Activated B cell treated with CpG ODN at 0.5 μM for 24 hours (primary cell): ENCODE results near the gene AP4S1. TPM values are rescaled to one million over a fixed set of nuclear protein-coding genes. Genes with fewer than 3 reads are reported as not detected.
"Not testable (repeated sequence)": the region's sequence is repeated elsewhere in the genome, so short reads cannot be mapped to it uniquely, and the experiment has no call there.

Source experiments
- ATAC-seq: fragments of 200-7000 bp; cut with Tn5 transposase; one replicate; pipeline ENCODE4 v1.10.0; 2021; ENCODE audit warnings: low read depth, mild to moderate bottlenecking, moderate library complexity
- CTCF ChIA-PET: fragments of 350-600 bp; sonication (Branson Sonifier 250); formaldehyde crosslinking; loops from one replicate; lab custom pipeline; 2021; ENCODE audit warnings: antibody characterized with exemption; lab: Charles Lee
- POLR2A ChIA-PET: fragments of 350-600 bp; sonication (Branson Sonifier 250); formaldehyde crosslinking; loops from one replicate; lab custom pipeline; 2021; ENCODE audit warnings: antibody characterized with exemption; lab: Charles Lee
- DNase-seq: peaks from one replicate; pipeline ENCODE4 v3.0.0; 2022
- H3K27ac Mint-ChIP-seq: one replicate; pipeline ENCODE4 v1.8.0; 2020; ENCODE audit warnings: mixed read lengths
- H3K27me3 Mint-ChIP-seq: one replicate; pipeline ENCODE4 v1.8.0; 2021; ENCODE audit warnings: mixed read lengths
- H3K36me3 Mint-ChIP-seq: one replicate; pipeline ENCODE4 v1.8.0; 2021; ENCODE audit warnings: low read depth, mixed read lengths
- H3K4me1 Mint-ChIP-seq: one replicate; pipeline ENCODE4 v1.8.0; 2021; ENCODE audit warnings: mixed read lengths
- H3K4me3 Mint-ChIP-seq: one replicate; pipeline ENCODE4 v1.8.0; 2020; ENCODE audit warnings: mild to moderate bottlenecking, mixed read lengths
- H3K9me3 Mint-ChIP-seq: one replicate; pipeline ENCODE4 v1.8.0; 2020; ENCODE audit warnings: mixed read lengths
- intact Hi-C: fragments of 100-400 bp; cut with micrococcal nuclease; formaldehyde crosslinking; loops from one replicate; pipeline ENCODE4 v1.15.1; 2024
- total RNA-seq: library from RNA; stranded (reverse); gene quantifications from 2 replicates; pipeline ENCODE4 v1.2.3, GENCODE V29; 2022
- TF ChIP-seq, protein P1 (sequence below): fragments of 200-600 bp; IDR thresholded peaks from one replicate; pipeline ENCODE4 v1.8.0; 2022; ENCODE audit warnings: antibody characterized with exemption, mild to moderate bottlenecking

The AP4S1 gene
- total RNA-seq, 1 donor from 2014 or later: 14.8 TPM

DNA sequence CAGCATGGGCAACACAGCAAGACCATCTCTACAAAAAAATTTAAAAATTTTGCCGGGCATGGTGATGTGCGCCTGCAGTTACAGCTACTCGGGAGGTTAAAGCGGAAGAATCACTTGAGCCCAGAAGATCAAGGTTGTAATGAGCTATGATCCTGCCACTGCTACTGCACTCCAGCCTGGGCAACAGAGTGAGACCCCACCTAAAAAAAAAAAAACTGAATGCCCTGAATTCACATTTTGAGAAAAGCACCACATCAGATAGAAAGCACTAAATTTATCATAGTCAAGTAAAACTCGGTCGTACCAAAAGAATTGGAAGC, 24.1 kb upstream of the AP4S1 start:
- H3K4me1 Mint-ChIP-seq: peaks cover 16% of the 10 kb centered on the region
- no peak overlapping the region for H3K27ac Mint-ChIP-seq
- DNase-seq: no peak
- TF ChIP-seq, protein P1, sequence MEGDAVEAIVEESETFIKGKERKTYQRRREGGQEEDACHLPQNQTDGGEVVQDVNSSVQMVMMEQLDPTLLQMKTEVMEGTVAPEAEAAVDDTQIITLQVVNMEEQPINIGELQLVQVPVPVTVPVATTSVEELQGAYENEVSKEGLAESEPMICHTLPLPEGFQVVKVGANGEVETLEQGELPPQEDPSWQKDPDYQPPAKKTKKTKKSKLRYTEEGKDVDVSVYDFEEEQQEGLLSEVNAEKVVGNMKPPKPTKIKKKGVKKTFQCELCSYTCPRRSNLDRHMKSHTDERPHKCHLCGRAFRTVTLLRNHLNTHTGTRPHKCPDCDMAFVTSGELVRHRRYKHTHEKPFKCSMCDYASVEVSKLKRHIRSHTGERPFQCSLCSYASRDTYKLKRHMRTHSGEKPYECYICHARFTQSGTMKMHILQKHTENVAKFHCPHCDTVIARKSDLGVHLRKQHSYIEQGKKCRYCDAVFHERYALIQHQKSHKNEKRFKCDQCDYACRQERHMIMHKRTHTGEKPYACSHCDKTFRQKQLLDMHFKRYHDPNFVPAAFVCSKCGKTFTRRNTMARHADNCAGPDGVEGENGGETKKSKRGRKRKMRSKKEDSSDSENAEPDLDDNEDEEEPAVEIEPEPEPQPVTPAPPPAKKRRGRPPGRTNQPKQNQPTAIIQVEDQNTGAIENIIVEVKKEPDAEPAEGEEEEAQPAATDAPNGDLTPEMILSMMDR: no peak
- CTCF ChIA-PET: no interaction called here
- POLR2A ChIA-PET: interaction anchor here (0.7 kb wide), 2 partner anchors 8 to 187 kb away, joined by 3 to 4 read pairs; no protein-coding TSS in a partner anchor
- no peak for ATAC-seq
- no peak overlapping the region for H3K4me3 Mint-ChIP-seq
- H3K27me3 Mint-ChIP-seq: no peaks in the 10 kb centered on the region
- intact Hi-C loops: no loop called here
- peaks cover 10% of the 10 kb centered on the region for H3K9me3 Mint-ChIP-seq
- H3K36me3 Mint-ChIP-seq: peaks cover 54% of the 10 kb centered on the region

DNA sequence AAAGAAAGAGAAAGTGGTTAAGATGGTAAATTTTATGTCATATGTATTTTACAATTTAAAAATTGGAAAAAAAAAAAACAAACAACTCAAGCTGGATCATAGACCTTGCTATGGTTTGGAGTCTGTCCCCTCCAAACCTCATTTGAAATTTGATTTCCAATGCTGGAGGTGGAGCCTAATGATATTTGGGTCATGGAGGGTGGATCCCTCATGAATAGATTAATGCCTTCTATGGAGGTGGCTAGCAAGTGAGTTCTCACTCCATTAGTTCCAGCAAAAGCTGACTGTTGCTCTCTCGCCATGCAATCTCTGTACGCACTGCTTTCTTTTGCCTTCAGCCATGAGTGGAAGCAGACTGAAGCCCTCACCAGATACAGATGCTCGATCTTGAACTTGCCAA, 22.2 kb upstream of the AP4S1 start:
- TF ChIP-seq, protein P1: no peak
- peaks cover 7% of the 10 kb centered on the region for H3K4me1 Mint-ChIP-seq
- ChIA-PET CTCF (no interaction called here), POLR2A (interaction anchor here (1.0 kb wide), 1 partner anchor 203 kb away, joined by 3 read pairs; no protein-coding TSS in a partner anchor)
- intact Hi-C loops: no loop called here
- peaks cover 48% of the 10 kb centered on the region for H3K36me3 Mint-ChIP-seq
- H3K27ac Mint-ChIP-seq: peak overlapping the region; percentile 24
- peaks cover 6% of the 10 kb centered on the region for H3K9me3 Mint-ChIP-seq
- H3K4me3 Mint-ChIP-seq: no peak overlapping the region
- ATAC-seq (no peak), DNase-seq (no peak)
- H3K27me3 Mint-ChIP-seq: no peaks in the 10 kb centered on the region

DNA sequence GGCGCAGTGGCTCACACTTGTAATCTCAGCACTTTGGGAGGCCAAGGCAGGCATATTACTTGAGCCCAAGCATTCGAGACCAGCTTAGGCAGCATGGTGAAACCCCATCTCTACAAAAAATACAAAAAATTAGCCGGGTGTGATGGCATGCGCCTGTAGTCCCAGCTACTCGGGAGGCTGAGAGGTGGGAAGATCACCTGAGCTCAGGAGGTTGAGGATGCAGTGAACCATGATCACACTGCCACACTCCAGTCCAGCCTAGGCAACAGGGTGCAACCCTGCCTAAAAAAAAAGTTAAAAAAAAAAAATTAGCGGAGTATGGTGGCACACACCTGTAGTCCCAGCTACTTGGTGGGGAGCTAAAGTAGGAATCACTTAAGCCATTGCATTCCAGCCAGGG, 21.4 kb upstream of the AP4S1 start:
- H3K4me1 Mint-ChIP-seq, POLR2A ChIA-PET, DNase-seq, H3K27ac Mint-ChIP-seq, CTCF ChIA-PET, H3K27me3 Mint-ChIP-seq, ATAC-seq, H3K9me3 Mint-ChIP-seq, intact Hi-C loops, H3K4me3 Mint-ChIP-seq: not testable (repeated sequence)
- H3K36me3 Mint-ChIP-seq: peaks cover 41% of the 10 kb centered on the region

DNA sequence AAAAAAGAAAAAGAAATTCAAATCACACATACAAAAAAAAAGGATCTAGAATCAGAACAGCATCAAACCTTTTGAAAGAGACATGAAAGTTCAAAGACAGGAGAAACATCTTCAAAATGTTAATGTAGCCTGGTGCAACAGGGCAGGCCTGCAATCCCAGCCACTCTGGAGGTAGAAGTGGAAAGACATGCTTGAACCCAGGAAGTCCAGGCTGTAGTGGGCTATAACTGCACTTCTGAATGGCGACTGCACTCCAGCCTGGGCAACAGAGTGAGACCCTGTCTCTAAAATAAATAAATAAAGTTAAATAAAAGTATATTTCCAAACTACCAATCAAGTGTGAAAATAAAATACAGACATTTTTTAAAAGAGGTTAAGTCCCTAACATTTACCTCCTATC, 18.7 kb upstream of the AP4S1 start:
- Mint-ChIP-seq H3K4me3 (no peak overlapping the region), H3K27me3 (no peaks in the 10 kb centered on the region), H3K36me3 (peaks cover 30% of the 10 kb centered on the region), H3K4me1 (peaks cover 3% of the 10 kb centered on the region), H3K27ac (no peak overlapping the region), H3K9me3 (no peaks in the 10 kb centered on the region)
- ChIA-PET POLR2A (no interaction called here), CTCF (no interaction called here)
- DNase-seq: no peak
- TF ChIP-seq, protein P1: no peak
- intact Hi-C loops: loop anchor here (2.0 kb wide), 1 partner anchor 18 kb away; the partner anchor contains the start of gene AP4S1
- no peak for ATAC-seq

DNA sequence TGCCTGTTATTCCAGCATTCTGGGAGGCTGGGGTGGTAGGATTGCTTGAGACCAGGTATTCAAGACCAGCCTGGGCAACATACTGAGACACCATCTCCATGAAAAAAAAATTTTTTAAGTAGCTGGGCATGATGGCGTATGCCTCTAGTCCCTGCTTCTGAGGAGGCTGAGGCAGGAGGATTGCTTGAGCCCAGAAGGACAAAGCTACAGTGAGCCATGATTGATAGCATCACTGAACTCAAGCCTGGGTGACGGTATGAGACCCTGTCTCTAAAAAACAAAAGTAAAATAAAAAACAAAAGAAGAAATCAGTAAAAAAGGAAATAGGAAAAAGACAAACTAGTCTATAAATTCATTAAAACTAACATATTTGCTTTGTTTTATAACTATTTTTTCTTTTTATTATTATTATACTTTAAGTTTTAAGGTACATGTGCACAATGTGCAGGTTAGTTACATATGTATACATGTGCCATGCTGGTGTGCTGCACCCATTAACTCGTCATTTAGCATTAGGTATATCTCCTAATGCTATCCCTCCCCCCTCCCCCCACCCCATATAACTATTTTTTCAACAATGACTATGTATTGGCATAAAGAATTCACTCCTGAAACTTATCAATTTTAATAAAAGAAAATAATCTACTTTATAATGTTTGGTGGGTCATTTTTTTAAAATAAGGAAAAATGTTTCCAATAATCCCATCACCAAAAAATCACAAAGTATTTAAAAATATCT, 15.4 kb upstream of the AP4S1 start:
- DNase-seq: no peak
- peaks cover 2% of the 10 kb centered on the region for H3K9me3 Mint-ChIP-seq
- TF ChIP-seq, protein P1: no peak
- intact Hi-C loops: no loop called here
- H3K4me3 Mint-ChIP-seq: no peak overlapping the region
- no peak for ATAC-seq
- peaks cover 3% of the 10 kb centered on the region for H3K4me1 Mint-ChIP-seq
- H3K27ac Mint-ChIP-seq: no peak overlapping the region
- H3K27me3 Mint-ChIP-seq: no peaks in the 10 kb centered on the region
- POLR2A ChIA-PET: no interaction called here
- CTCF ChIA-PET: no interaction called here
- H3K36me3 Mint-ChIP-seq: peaks cover 30% of the 10 kb centered on the region
